HG03064 (cell line): ENCODE measurements around the gene AURKAIP1.
A peak's percentile ranks its signal among the peaks of the same experiment; 100 is the strongest.

Experiments used
- ATAC-seq: cut with Tn5 transposase; IDR thresholded peaks from one replicate; pipeline ENCODE4 v1.9.1; 2021; ENCODE audit warnings: low read depth; ENCODE audit not compliant: unreplicated experiment

AURKAIP1 gene

GRCh38 chr1:1335283-1335682 lies 39.7 kb downstream of the AURKAIP1 start:
- ATAC-seq: no peak

DNA sequence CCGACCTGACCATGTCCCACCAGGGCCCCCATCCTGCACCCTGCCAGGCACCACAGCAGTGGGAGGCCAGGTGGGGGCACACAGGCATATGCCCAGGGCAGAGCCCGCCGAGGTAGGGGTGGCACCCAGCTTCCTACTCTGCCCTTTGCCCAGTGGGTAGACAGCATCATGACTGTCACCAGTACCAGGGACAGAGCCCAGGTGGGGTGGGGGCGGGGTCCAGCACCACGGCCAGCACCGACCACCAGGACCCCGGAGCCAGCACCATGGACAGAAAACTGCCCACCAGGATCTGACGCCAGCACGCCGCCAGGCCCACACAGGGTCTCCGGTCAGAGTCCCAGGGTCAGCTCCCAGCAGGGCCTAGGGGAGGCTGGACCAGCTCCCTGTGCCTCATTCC lies 40.2 kb downstream of the AURKAIP1 start:
- ATAC-seq: no peak

DNA sequence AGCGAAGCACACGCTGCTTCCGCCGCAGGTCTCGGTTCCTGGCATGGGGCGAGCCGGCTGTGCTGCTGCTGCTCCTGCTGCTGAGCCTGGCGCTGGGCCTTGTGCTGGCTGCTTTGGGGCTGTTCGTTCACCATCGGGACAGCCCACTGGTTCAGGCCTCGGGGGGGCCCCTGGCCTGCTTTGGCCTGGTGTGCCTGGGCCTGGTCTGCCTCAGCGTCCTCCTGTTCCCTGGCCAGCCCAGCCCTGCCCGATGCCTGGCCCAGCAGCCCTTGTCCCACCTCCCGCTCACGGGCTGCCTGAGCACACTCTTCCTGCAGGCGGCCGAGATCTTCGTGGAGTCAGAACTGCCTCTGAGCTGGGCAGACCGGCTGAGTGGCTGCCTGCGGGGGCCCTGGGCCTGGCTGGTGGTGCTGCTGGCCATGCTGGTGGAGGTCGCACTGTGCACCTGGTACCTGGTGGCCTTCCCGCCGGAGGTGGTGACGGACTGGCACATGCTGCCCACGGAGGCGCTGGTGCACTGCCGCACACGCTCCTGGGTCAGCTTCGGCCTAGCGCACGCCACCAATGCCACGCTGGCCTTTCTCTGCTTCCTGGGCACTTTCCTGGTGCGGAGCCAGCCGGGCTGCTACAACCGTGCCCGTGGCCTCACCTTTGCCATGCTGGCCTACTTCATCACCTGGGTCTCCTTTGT lies 41.3 kb downstream of the AURKAIP1 start:
- ATAC-seq: no peak

GRCh38 chr1:1332774-1333480 lies 42.1 kb downstream of the AURKAIP1 start:
- no peak for ATAC-seq

DNA sequence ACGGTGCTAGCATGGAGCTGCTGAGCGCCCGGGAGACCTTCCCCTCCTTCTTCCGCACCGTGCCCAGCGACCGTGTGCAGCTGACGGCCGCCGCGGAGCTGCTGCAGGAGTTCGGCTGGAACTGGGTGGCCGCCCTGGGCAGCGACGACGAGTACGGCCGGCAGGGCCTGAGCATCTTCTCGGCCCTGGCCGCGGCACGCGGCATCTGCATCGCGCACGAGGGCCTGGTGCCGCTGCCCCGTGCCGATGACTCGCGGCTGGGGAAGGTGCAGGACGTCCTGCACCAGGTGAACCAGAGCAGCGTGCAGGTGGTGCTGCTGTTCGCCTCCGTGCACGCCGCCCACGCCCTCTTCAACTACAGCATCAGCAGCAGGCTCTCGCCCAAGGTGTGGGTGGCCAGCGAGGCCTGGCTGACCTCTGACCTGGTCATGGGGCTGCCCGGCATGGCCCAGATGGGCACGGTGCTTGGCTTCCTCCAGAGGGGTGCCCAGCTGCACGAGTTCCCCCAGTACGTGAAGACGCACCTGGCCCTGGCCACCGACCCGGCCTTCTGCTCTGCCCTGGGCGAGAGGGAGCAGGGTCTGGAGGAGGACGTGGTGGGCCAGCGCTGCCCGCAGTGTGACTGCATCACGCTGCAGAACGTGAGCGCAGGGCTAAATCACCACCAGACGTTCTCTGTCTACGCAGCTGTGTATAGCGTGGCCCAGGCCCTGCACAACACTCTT lies 42.8 kb downstream of the AURKAIP1 start:
- no peak for ATAC-seq

GRCh38 chr1:1331068-1331965 lies 43.7 kb downstream of the AURKAIP1 start, which contains the start of gene TAS1R3:
TSS of gene TAS1R3 (plus strand) at chr1:1331280. CDS start at chr1:1331346, 66 bp downstream.
- no peak for ATAC-seq

GRCh38 chr1:1330366-1331067 lies 44.5 kb downstream of the AURKAIP1 start:
- ATAC-seq: no peak

DNA sequence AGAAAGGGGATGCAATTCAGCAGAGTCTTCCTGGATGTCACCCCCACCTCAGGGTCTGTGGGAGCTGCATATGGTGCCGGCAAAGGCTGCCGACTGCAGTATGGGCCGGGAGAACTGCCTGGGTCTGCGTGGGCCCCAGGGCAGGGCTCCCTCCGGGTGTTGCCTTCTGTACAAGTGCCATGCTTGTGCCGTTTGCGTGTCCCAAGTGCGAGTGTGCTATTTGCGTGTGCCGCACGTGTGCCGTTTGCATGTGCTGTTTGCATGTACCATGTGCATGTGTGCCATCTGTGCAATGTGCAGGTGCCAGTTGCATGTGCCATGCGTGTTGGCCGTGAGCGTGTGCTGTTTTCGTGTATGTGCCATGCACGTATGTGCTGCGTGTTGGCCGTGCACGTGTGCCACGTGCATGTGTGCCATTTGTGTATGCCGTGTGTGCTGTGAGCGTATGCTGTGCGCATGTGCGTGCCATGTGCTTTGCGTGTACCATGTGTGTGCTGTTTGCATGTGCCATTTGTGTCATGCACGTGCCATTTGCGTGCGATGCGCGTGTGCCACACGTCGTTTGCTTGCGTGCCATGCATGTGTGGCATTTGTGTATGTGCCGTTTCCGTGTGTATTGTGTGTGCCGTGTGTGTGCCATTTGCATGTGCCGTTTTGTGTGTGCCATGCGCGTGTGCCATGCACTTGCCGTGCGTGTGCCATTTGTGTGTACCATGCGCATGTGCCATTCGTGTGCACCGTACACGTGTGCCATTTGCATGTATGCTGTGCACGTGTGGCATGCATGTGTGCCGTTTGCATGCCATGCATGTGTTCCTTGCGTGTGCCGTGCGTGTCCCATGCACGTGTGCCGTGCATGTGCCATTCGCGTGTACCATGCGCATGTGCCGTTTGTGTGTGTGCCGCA lies 45.5 kb downstream of the AURKAIP1 start:
- no peak for ATAC-seq

GRCh38 chr1:1328254-1328653 lies 46.8 kb downstream of the AURKAIP1 start:
- ATAC-seq: no peak

- no peak for ATAC-seq
Observed at GRCh38 chr1:1327291-1327690, 47.7 kb downstream of the AURKAIP1 start.

DNA sequence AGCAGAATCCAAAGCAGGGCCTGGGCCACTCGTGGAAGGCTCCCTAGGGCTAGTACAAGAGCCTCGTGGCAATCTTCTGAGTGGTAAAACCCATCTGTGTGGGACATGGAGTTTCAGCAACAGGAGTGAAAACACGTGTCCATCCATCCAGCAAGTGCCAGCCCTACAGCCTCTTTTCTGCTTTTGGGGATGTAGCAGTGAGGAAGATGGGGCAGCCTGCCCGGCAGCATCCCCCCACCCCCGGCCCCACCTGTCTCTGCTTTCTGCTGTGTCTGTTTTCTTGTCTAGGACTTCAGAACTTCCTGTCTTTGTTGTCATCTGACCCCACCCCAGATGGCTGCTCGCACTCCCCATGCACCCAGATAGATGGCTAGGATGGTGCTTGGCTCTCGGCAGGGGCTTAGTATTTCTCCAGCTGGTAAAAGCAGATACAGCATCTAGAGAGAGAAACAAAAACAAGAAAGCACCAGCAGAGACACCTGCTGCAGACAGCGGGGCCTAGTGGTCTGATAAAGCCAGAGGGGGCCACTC lies 48.9 kb downstream of the AURKAIP1 start:
- no peak for ATAC-seq

- ATAC-seq: no peak
Observed at GRCh38 chr1:1325288-1326074, 49.5 kb downstream of the AURKAIP1 start.

DNA sequence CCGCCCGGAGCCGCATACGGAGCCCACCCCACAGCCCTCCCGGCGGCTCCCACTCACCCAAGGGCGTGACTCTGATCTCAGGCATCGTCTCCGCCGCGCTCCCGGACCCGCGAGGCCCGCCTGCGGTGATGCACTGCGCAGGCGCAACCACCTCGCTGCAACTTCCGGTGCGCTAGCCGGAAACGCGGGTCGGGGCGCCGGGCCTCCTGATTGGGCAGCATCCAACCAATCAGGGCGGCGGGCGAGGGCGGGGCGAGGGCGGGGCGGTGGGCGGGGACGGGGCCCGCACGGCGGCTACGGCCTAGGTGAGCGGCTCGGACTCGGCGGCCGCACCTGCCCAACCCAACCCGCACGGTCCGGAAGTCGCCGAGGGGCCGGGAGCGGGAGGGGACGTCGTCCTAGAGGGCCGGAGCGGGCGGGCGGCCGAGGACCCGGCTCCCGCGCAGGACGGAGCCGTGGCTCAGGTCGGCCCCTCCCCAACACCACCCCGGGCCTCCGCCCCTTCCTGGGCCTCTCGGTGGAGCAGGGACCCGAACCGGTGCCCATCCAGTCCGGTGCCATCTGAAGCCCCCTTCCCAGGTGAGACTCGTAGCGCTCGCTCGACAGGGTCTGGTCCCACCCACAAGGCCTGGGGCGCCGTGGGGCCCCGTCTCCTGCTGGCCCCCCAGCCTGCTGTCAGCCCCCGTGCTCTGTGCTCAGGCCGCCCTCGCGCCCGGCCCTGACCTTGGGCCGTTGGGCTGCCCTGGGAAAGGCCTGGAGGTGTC lies 50.3 kb downstream of the AURKAIP1 start, which contains the start of the genes CPTP and INTS11:
Gene CPTP (plus strand): TSS at position 279 of the 764 bp plus-strand sequence. CDS start 2,109 bp downstream, outside the sequence.
Gene INTS11 (minus strand): TSS at position 137 of the 764 bp plus-strand sequence. CDS start 52 bp downstream, at position 85.
- ATAC-seq: peak; percentile 59

DNA sequence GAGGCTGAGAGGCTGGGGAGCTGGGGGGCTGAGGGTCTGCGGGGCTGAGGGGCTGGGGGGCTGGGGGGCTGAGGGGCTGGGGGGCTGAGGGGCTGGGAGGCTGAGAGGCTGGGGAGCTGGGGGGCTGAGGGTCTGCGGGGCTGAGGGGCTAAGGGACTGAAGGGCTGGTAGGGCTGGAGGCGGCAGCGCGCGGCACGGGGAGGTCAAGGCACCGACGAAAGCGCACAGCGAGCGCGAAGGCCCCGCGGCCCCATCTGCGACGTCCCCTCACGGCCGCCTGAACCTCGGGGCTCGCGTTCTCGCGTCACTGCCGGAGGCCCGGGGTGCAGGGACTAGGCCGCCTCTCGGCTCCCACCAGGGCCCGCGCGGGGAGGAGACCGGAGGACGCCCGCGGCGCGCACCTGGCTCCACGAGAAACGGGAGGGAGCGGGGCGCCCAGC lies 50.9 kb downstream of the AURKAIP1 start:
- ATAC-seq: peak; percentile 35
